Testis (tissue), 3 donors: ENCODE data around the gene SLC2A5. TPM values are rescaled to one million over a fixed set of nuclear protein-coding genes. Genes with fewer than 3 reads are reported as not detected.
"Not testable (repeated sequence)": the region's sequence is repeated elsewhere in the genome, so short reads cannot be mapped to it uniquely, and the experiment has no call there.

Experiments
- DNase-seq: peaks from one replicate; pipeline ENCODE4 v3.0.0-alpha.2; 2019
- H3K27ac ChIP-seq, 2 donors: fragments of 200-600 bp; sonication (generic); one replicate each; pipeline ENCODE4 v1.5.1; 2019
- H3K27me3 ChIP-seq: fragments of 200-600 bp; sonication (generic); one replicate; pipeline ENCODE4 v1.5.1; 2019
- H3K36me3 ChIP-seq: fragments of 200-600 bp; sonication (generic); one replicate; pipeline ENCODE4 v1.5.1; 2017; ENCODE audit warnings: low read depth; ENCODE audit errors: missing control alignments
- H3K4me1 ChIP-seq: fragments of 200-600 bp; sonication (generic); one replicate; pipeline ENCODE4 v1.5.1; 2019
- H3K4me3 ChIP-seq, 2 donors: fragments of 200-600 bp; sonication (generic); one replicate each; pipeline ENCODE4 v1.5.1; 2017 to 2019
- H3K9me3 ChIP-seq: fragments of 200-600 bp; sonication (generic); one replicate; pipeline ENCODE4 v1.5.1; 2017
- POLR2A ChIP-seq: fragments of 450-650 bp; IDR thresholded peaks from one replicate; pipeline ENCODE4 v1.6.1; 2017; ENCODE audit warnings: antibody characterized with exemption, mild to moderate bottlenecking, moderate library complexity
- WGBS, 2 donors: methylation state at CpG; one replicate each; pipeline ENCODE4 v1.1.5; 2018; 5-methylcytosine and 5-hydroxymethylcytosine counted together
- intact Hi-C: fragments of 100-400 bp; cut with DNase I; formaldehyde crosslinking; loops from one replicate; pipeline ENCODE4 v1.15.1; 2023; ENCODE audit warnings: low total_unique reads
- polyA plus RNA-seq: library from polyadenylated mRNA; stranded (reverse); fragments of 350-450 nt; fragmentation: Illumina TruSeq; extraction: RNeasy Lipid Tissue Mini Kit (QIAGEN cat#74804); gene quantifications from one replicate; pipeline ENCODE4 v1.2.3, GENCODE V29; 2014; ENCODE audit warnings: low read depth, low replicate concordance; ENCODE audit not compliant: insufficient read depth
- total RNA-seq, 2 donors: library from RNA; depleted of rRNA; stranded (reverse); fragments of >200 nt; gene quantifications; one replicate each; pipeline ENCODE4 v1.2.3, GENCODE V29; 2016
- TF ChIP-seq, protein P1 (sequence below), 3 experiments: fragments of 450-650 bp in 2 of 3; fragments of 200-600 bp in 1 of 3; sonication (generic) in 1 of 3; IDR thresholded peaks; one replicate each; pipeline ENCODE4 v1.5.1; 2016 to 2019; ENCODE audit warnings: antibody characterized with exemption in 3 of 3, mild to moderate bottlenecking in 2 of 3, moderate library complexity in 1 of 3

The SLC2A5 gene
- total and polyA plus RNA-seq, 3 donors from 2014 or later: 74.1 to 230 (median 90.5) TPM

GRCh38 chr1:9027307-9027706, 42.1 kb downstream of the SLC2A5 start:
- 86 to 94% methylated on average over 4 of the region's 4 CpGs for WGBS, 2 donors
- TF ChIP-seq, protein P1, sequence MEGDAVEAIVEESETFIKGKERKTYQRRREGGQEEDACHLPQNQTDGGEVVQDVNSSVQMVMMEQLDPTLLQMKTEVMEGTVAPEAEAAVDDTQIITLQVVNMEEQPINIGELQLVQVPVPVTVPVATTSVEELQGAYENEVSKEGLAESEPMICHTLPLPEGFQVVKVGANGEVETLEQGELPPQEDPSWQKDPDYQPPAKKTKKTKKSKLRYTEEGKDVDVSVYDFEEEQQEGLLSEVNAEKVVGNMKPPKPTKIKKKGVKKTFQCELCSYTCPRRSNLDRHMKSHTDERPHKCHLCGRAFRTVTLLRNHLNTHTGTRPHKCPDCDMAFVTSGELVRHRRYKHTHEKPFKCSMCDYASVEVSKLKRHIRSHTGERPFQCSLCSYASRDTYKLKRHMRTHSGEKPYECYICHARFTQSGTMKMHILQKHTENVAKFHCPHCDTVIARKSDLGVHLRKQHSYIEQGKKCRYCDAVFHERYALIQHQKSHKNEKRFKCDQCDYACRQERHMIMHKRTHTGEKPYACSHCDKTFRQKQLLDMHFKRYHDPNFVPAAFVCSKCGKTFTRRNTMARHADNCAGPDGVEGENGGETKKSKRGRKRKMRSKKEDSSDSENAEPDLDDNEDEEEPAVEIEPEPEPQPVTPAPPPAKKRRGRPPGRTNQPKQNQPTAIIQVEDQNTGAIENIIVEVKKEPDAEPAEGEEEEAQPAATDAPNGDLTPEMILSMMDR (IDR thresholded peaks at IDR 0.05): no peak
- TF ChIP-seq POLR2A: no peak
- H3K27me3 ChIP-seq: no peaks in the 10 kb centered on the region
- DNase-seq: no peak
- no peak overlapping the region for H3K4me3 ChIP-seq
- H3K4me1 ChIP-seq: no peaks in the 10 kb centered on the region
- H3K27ac ChIP-seq: no peak overlapping the region
- H3K9me3 ChIP-seq: no peaks in the 10 kb centered on the region
- intact Hi-C loops: no loop called here
- no peaks in the 10 kb centered on the region for H3K36me3 ChIP-seq

GRCh38 chr1:9025449-9025848, 44.0 kb downstream of the SLC2A5 start:
- Histone ChIP-seq H3K4me1 (no peaks in the 10 kb centered on the region), H3K27ac (no peak overlapping the region), H3K36me3 (no peaks in the 10 kb centered on the region), H3K9me3 (no peaks in the 10 kb centered on the region), H3K4me3 (no peak overlapping the region), H3K27me3 (no peaks in the 10 kb centered on the region)
- no peak for TF ChIP-seq POLR2A
- TF ChIP-seq, protein P1 (IDR thresholded peaks at IDR 0.05): no peak
- DNase-seq: no peak
- 68 to 75% methylated on average over 3 to 5 of the region's 5 CpGs for WGBS, 2 donors
- intact Hi-C loops: no loop called here

DNA sequence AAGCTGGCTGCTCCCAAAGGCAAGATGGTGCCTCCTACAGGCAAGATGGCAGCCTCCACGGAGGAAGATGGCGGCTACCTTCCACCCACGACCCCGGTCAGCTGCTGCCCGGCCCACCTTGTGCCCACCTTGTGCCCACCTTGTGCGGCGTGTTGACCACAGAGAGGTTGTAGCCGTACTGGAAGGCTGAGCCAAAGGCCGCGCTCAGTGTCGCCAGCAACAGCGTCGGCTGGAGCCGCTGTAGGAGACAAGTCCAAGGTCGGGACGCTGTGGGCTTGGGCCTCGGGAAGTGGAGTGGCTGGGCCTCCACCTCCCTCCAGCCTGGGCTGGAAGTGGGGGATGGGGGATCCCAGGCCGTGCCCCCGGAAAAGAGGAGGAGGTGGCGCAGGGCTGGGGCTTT, 44.6 kb downstream of the SLC2A5 start:
- H3K36me3 ChIP-seq: no peaks in the 10 kb centered on the region
- no peaks in the 10 kb centered on the region for H3K27me3 ChIP-seq
- WGBS, 2 donors: 62 to 68% methylated on average over 8 to 20 of the region's 20 CpGs
- no peak overlapping the region for H3K27ac ChIP-seq
- H3K9me3 ChIP-seq: no peaks in the 10 kb centered on the region
- intact Hi-C loops: no loop called here
- H3K4me3 ChIP-seq: peak overlapping the region; percentile 14 to 22
- TF ChIP-seq, protein P1 (IDR thresholded peaks at IDR 0.05): no peak
- TF ChIP-seq POLR2A: no peak
- H3K4me1 ChIP-seq: no peaks in the 10 kb centered on the region
- DNase-seq: peak; percentile 43

DNA sequence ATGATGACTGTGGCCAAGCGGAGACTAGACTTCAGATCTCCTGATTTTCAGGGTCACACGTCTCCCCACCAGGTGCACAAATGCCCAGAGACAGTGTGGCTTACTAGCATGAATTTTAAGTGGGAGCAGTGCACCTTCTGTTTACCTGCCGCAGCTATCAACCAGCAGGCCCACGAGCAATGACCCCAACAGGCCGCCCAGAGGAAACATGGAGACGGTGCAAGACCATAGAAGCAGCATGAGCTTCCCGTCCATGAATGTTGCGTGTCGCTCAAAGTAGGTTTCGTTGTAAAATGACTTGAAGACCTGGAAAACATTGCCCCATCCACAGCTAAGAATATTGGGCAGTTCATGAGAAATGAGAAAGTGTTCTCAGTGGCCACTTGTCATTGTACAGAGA, 46.7 kb downstream of the SLC2A5 start:
- Histone ChIP-seq H3K27ac (no peak overlapping the region), H3K9me3 (no peaks in the 10 kb centered on the region), H3K4me3 (no peak overlapping the region), H3K4me1 (no peaks in the 10 kb centered on the region), H3K27me3 (no peaks in the 10 kb centered on the region), H3K36me3 (no peaks in the 10 kb centered on the region)
- no peak for TF ChIP-seq POLR2A
- TF ChIP-seq, protein P1 (IDR thresholded peaks at IDR 0.05): no peak
- 93 to 95% methylated on average over 10 of the region's 10 CpGs for WGBS, 2 donors
- intact Hi-C loops: no loop called here
- DNase-seq: no peak

DNA sequence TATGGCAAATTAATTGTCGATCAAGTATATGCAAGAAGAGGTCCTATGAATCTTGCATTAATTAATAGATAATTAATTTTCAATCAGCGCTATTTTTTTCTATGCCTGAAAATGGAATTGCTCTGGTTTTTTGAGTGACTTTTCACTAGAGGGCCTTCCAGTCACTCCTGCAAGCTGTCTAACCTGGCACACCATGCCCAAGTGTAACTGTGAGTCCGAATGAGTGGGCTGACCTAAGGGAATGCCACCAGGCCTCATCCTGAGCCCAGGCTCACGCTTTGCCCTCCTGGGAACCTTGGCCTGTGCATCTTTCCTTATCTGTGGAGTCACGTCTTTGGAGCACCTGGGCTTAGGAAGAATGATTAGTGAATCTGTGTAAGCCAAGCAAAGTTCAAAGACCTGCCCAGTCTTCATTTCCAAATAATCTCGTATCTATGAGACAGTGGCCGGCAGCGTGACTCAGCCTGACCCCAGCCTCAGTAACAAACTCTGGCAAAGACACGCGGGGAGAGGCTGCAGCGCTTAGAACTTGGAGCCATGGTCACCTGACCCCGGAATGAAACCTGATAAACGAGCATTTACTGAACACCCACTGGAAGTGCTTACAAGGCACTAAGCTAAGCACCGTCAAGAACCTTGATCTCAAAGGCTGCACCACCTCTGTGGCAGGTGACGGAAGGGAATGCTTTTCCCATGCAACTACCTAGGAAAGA, 47.3 kb downstream of the SLC2A5 start:
- H3K36me3 ChIP-seq, H3K9me3 ChIP-seq, H3K27me3 ChIP-seq, DNase-seq, H3K4me1 ChIP-seq, H3K4me3 ChIP-seq, H3K27ac ChIP-seq, intact Hi-C loops: not testable (repeated sequence)
- WGBS, 2 donors: 62 to 63% methylated on average over 8 to 15 of the region's 15 CpGs
